SKM-1 (cell line): Measurements from ENCODE around the gene INF2.
A peak's percentile ranks its signal among the peaks of the same experiment; 100 is the strongest.

Experiments used
- DNase-seq: peaks from one replicate; lab custom pipeline; 2025; ENCODE audit not compliant: unreplicated experiment; lab: John Stamatoyannopoulos, UW

Gene INF2

GRCh38 chr14:104768437-104769323 lies 79.3 kb downstream of the INF2 start:
- peak; percentile 25 for DNase-seq

GRCh38 chr14:104769324-104770071 lies 80.1 kb downstream of the INF2 start:
- no peak for DNase-seq

DNA sequence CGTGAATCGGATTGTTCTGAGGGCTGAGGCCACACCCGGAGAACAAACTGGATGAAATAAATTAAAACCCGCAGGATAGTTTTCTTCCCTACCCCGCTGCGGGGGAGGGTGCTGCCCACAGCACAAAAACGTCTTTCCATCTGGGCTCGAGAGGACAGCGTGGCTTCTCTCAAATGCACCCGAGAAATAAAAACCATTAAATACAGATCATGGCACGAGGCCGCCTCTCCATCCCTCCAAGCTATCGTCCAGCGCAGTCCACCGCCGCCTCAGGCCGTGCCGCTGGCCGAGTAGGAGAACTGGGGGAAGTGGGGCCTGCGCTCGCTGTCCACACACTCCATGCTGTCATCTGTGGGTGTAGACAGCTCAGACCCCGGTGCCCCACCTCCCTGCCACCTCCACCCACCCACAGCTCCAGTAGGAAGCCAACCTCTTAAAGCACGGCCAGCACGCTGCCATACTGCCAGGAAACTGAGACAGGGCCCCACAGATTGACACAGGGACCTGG lies 80.7 kb downstream of the INF2 start:
- no peak for DNase-seq

DNA sequence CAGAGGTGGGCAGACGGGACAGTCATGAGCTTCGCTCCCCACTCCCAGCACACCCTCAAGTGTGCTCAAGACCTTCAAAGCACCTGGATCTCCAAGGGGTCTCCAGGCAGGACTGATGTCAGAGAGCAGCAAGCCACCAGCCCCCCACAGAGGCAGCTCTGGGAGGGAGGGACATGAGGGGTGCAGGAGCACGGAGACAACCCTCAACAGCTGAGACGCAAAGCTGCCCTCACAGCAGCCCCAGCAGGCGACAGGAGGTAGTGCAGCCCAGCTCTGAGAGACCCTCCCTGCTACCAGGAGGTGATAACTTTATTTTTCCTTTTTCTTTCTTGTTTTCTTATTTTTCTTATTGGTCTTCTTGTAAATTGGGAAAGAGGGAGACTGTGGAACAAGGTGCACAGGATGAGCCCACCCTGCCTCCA lies 81.4 kb downstream of the INF2 start:
- DNase-seq = no peak

- DNase-seq = no peak
These were observed 82.0 kb downstream of the INF2 start for GRCh38 chr14:104771374-104771773.
